Pancreas (tissue), 10 donors: Measurements from ENCODE around the gene SIK2. TPM values are rescaled to one million over a fixed set of nuclear protein-coding genes. Genes with fewer than 3 reads are reported as not detected.

Source experiments
- ATAC-seq, 4 donors: fragments of 200-7000 bp; cut with Tn5 transposase; one replicate each; pipeline versions ENCODE4 v1.8.0 to v1.9.1; 2020; ENCODE audit warnings: mild to moderate bottlenecking in 4 of 4, moderate library complexity in 4 of 4
- DNase-seq, 6 donors: peaks; one replicate each; pipeline ENCODE4 v3.0.0-alpha.2; 2020
- FAIRE-seq: peaks from 2 replicates; lab custom pipeline; 2012; peaks lifted over from hg19 to GRCh38; lab: Jason Lieb, UNC
- H3K27ac ChIP-seq, 4 donors: fragments of 200-600 bp; sonication (generic); 1 replicate in 3 of 4; 2 replicates in 1 of 4; pipeline versions ENCODE4 v1.5.0 to v1.8.0; 2020
- H3K27me3 ChIP-seq, 4 donors: fragments of 200-600 bp; one replicate each; pipeline ENCODE4 v1.8.0; 2021
- H3K36me3 ChIP-seq, 3 donors: fragments of 200-600 bp; sonication (generic) in 1 of 3; one replicate each; pipeline versions ENCODE4 v1.5.0 to v1.8.0; 2020 to 2021
- H3K4me1 ChIP-seq, 3 donors: fragments of 200-600 bp; one replicate each; pipeline ENCODE4 v1.8.0; 2021
- H3K4me3 ChIP-seq, 4 donors: fragments of 200-600 bp; sonication (generic) in 2 of 4; one replicate each; pipeline versions ENCODE4 v1.5.0 to v1.8.0; 2020 to 2021
- H3K9me3 ChIP-seq, 4 donors: fragments of 200-600 bp; one replicate each; pipeline ENCODE4 v1.8.0; 2021
- WGBS, 2 donors: extraction: QIAGEN DNeasy Blood & Tissue Kit; methylation state at CpG; one replicate each; pipeline ENCODE4 v1.1.7; 2013; 5-methylcytosine and 5-hydroxymethylcytosine counted together
- intact Hi-C, 3 donors: fragments of 100-400 bp; cut with DNase I; formaldehyde crosslinking; loops; one replicate each; pipeline versions ENCODE4 v1.11.1 to v1.14.2; 2022
- polyA plus RNA-seq, 2 donors: library from polyadenylated mRNA; stranded (reverse); fragments of 200-250 nt; gene quantifications; one replicate each; pipeline ENCODE4 v1.2.3, GENCODE V29; 2013
- total RNA-seq, 6 donors: library from RNA; stranded (reverse); fragmentation: NEBNext Ultra II Directional in 4 of 6; extraction: Animal tissue kit (Norgen Biotek cat#: 25700) in 4 of 6; gene quantifications; one replicate each; pipeline versions ENCODE4 v1.2.1 to v1.2.4, GENCODE V29; 2021 to 2023
- TF ChIP-seq, protein P1 (sequence below), 4 donors: fragments of 200-600 bp; sonication (generic) in 3 of 4; IDR thresholded peaks; one replicate each; pipeline versions ENCODE4 v1.5.0 to v1.8.0; 2021; ENCODE audit warnings: antibody characterized with exemption in 4 of 4
- donor health status: healthy with polysubstance abuse.
- donor health status: DM: no; HTN: no; CAD: no; lungs with moderate emphysema.
- donor health status: DM: no; HTN: no; CAD: no.
- donor health status: control.
- donor health status: control.
- donor health status: Bipolar disorder and iron deficiency.
- donor health status: DM: yes; HTN: yes; CAD: no.
- donor health status: DM: no; HTN: no; CAD: no.
- donor health status: DM: no; HTN: no; CAD: no.
- donor health status: DM: yes; HTN: yes; CAD: no.

The SIK2 gene
- total and polyA plus RNA-seq, 8 donors = 4.7 to 24.7 (median 17.5) TPM

DNA sequence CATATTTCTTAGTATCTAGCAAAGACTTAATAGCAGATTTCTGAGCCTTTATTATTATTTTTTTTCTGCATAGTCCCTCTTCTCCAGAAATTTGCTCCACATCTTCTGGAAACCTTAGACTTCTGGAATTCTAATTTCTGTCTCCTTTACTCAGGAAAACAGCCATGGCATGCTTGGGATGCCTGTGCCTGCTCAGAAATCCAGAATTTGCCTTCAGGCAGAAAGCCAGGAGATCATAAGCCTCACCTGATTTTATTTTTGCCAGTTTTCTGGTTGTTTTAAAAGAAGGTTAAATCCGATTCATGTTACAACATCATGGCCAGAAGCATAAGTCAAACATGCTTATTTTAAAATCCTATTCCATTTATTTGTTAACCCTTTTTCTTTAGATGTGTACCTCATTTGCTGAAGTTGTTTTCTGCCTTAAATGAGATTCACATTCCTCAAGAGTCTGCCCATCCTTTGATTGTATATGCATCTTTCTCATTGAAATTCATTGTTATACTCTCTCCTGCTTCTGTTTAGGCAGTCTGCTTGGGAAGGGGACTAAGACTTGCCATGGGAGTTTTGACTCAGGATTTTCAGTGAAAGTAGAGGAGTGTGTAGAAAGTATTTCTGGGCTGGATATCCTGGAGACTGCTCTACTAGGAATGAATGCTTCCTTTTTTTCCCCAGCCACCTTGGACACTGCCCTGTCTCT lies 37.1 kb downstream of the SIK2 start:
- Histone ChIP-seq H3K27ac (no peak overlapping the region), H3K4me1 (peaks cover 5 to 23% (median 20%) of the 10 kb centered on the region in 3 donors), H3K4me3 (no peak overlapping the region), H3K9me3 (no peaks in the 10 kb centered on the region), H3K36me3 (no peaks in the 10 kb centered on the region), H3K27me3 (no peaks in the 10 kb centered on the region)
- intact Hi-C loops = no loop called here
- WGBS, 2 donors = 88 to 89% methylated on average over 1 of the region's 1 CpG
- TF ChIP-seq, protein P1, sequence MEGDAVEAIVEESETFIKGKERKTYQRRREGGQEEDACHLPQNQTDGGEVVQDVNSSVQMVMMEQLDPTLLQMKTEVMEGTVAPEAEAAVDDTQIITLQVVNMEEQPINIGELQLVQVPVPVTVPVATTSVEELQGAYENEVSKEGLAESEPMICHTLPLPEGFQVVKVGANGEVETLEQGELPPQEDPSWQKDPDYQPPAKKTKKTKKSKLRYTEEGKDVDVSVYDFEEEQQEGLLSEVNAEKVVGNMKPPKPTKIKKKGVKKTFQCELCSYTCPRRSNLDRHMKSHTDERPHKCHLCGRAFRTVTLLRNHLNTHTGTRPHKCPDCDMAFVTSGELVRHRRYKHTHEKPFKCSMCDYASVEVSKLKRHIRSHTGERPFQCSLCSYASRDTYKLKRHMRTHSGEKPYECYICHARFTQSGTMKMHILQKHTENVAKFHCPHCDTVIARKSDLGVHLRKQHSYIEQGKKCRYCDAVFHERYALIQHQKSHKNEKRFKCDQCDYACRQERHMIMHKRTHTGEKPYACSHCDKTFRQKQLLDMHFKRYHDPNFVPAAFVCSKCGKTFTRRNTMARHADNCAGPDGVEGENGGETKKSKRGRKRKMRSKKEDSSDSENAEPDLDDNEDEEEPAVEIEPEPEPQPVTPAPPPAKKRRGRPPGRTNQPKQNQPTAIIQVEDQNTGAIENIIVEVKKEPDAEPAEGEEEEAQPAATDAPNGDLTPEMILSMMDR (IDR thresholded peaks at IDR 0.05) = no peak
- ATAC-seq (no peak), DNase-seq (no peak), FAIRE-seq (no peak)

DNA sequence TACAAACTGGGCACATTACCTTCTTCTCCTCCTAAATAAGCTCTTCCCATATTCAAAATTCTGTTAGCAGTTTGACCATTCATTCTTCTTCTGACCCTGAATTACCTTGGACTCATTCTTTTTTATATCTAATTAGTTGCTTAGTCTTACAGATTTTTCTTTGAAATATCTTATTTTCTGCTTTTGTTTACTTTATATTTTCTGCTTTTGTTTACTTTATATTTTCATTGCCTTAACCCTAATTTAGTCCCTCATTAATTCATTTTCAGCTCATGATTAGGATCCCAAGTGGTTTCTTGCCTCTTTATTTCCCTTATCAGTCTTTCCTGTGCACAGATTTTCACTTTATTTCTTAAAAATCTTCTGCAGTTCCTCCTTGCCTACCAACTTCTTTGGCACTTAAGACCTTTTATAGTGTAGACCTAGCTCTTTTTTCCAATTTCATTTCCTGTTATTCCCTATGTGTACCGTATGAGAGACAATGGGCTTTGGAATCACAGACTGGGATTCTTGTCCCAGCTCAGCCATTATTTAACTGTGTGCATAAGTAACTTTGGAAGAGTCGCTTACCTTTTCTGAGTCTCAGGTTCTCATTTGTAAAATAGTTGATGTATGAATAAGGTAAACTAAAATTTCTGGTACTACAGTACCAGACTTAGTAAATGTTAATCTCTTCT lies 39.2 kb downstream of the SIK2 start:
- H3K27me3 ChIP-seq = no peaks in the 10 kb centered on the region
- no peaks in the 10 kb centered on the region for H3K9me3 ChIP-seq
- H3K4me3 ChIP-seq = no peak overlapping the region
- H3K36me3 ChIP-seq = no peaks in the 10 kb centered on the region
- DNase-seq (no peak), FAIRE-seq (no peak), ATAC-seq (no peak)
- intact Hi-C loops = no loop called here
- TF ChIP-seq, protein P1 (IDR thresholded peaks at IDR 0.05) = no peak
- H3K4me1 ChIP-seq = peaks cover 0 to 7% (median 5%) of the 10 kb centered on the region in 3 donors
- no peak overlapping the region for H3K27ac ChIP-seq
- 93 to 99% methylated on average over 2 of the region's 2 CpGs for WGBS, 2 donors

DNA sequence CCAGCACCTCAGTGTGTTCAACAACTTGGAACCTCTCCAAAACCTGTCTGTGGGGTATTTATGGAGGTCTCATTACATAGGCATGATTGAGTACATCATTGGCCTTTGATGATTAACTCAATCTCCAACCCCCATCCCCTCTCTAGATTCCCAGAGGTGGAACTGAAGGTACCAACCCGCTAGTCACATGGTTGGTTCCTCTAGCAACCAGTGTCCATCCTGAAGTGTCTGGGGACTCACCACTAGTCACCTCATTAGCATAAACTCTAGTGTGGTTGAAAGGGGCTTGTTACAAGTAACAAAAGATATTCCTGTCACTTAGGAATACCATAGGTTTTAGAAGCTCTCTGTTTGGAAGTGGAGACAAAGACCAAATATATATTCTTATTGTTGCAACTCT lies 40.3 kb downstream of the SIK2 start:
- no peak overlapping the region for H3K27ac ChIP-seq
- no peaks in the 10 kb centered on the region for H3K36me3 ChIP-seq
- TF ChIP-seq, protein P1 (IDR thresholded peaks at IDR 0.05) = no peak
- no peaks in the 10 kb centered on the region for H3K27me3 ChIP-seq
- intact Hi-C loops = no loop called here
- no peak overlapping the region for H3K4me3 ChIP-seq
- 96% methylated on average over 1 of the region's 1 CpG for WGBS, 2 donors
- H3K4me1 ChIP-seq = no peaks in the 10 kb centered on the region
- H3K9me3 ChIP-seq = no peaks in the 10 kb centered on the region
- DNase-seq (no peak), FAIRE-seq (no peak), ATAC-seq (no peak)

DNA sequence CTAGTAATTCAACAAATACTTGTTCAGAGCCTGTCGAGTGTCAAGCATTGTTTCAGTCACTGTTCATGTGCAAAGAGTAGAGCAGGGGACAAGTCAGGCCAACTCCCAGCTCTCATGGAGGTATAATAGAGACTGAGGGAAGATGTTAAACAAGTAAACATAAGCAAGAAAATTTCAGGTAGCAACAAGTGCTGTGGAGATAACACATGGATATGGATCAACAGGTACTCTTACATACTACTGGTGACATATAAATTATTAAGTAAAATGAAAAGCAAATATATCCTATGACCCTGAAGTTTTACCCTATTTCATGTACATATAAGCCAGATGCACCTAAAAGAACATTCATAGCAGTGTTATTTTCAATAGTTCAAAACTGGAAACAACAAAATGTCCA lies 42.7 kb downstream of the SIK2 start:
- intact Hi-C loops = no loop called here
- Histone ChIP-seq H3K4me1 (no peaks in the 10 kb centered on the region), H3K4me3 (no peak overlapping the region), H3K27me3 (no peaks in the 10 kb centered on the region), H3K36me3 (no peaks in the 10 kb centered on the region), H3K27ac (no peak overlapping the region), H3K9me3 (no peaks in the 10 kb centered on the region)
- DNase-seq (no peak), FAIRE-seq (no peak), ATAC-seq (no peak)
- TF ChIP-seq, protein P1 (IDR thresholded peaks at IDR 0.05) = no peak
- 75 to 91% methylated on average over 1 of the region's 1 CpG for WGBS, 2 donors
